Left lung (tissue), 10 donors: Measurements from ENCODE around the gene LRRC10B. TPM values are rescaled to one million over a fixed set of nuclear protein-coding genes. Genes with fewer than 3 reads are reported as not detected.

ENCODE experiments used
- ATAC-seq: fragments of 200-7000 bp; cut with Tn5 transposase; one replicate; pipeline ENCODE4 v1.9.1; 2020; ENCODE audit warnings: moderate library complexity
- DNase-seq, 4 donors: peaks; one replicate each; pipeline ENCODE4 v3.0.0-alpha.2; 2013 to 2020
- H3K27ac ChIP-seq, 2 donors: fragments of 200-600 bp; sonication (generic) in 1 of 2; one replicate each; pipeline versions ENCODE4 v1.5.0 to v1.8.0; 2020 to 2021
- H3K27me3 ChIP-seq, 2 donors: fragments of 200-600 bp; sonication (generic) in 1 of 2; one replicate each; pipeline versions ENCODE4 v1.5.0 to v1.8.0; 2020 to 2021
- H3K36me3 ChIP-seq, 2 donors: fragments of 200-600 bp; sonication (generic) in 1 of 2; one replicate each; pipeline versions ENCODE4 v1.5.0 to v1.8.0; 2020 to 2021
- H3K4me1 ChIP-seq, 2 donors: fragments of 200-600 bp; one replicate each; pipeline ENCODE4 v1.8.0; 2021
- H3K4me3 ChIP-seq, 2 donors: fragments of 200-600 bp; sonication (generic) in 1 of 2; one replicate each; pipeline versions ENCODE4 v1.5.0 to v1.8.0; 2020 to 2021; ENCODE audit warnings: mild to moderate bottlenecking in 1 of 2
- H3K9me3 ChIP-seq, 2 donors: fragments of 200-600 bp; sonication (generic) in 1 of 2; one replicate each; pipeline versions ENCODE4 v1.5.0 to v1.8.0; 2020 to 2021
- intact Hi-C, 2 donors: fragments of 100-400 bp; cut with DNase I; formaldehyde crosslinking; loops; one replicate each; pipeline versions ENCODE4 v1.11.2 to v1.14.2; 2022
- polyA plus RNA-seq, 6 donors: library from polyadenylated mRNA; unstranded; fragments of 120-200 nt; gene quantifications; one replicate each; pipeline ENCODE4 v1.2.1, GENCODE V29; 2013; ENCODE audit not compliant: insufficient read length in 6 of 6
- total RNA-seq, 2 donors: library from RNA; stranded (reverse); fragmentation: NEBNext Ultra II Directional; extraction: Animal tissue kit (Norgen Biotek cat#: 25700); gene quantifications; one replicate each; pipeline ENCODE4 v1.2.1, GENCODE V29; 2021
- TF ChIP-seq, protein P1 (sequence below), 2 donors: fragments of 200-600 bp; sonication (generic) in 1 of 2; IDR thresholded peaks; one replicate each; pipeline versions ENCODE4 v1.5.0 to v1.8.0; 2021; ENCODE audit warnings: antibody characterized with exemption in 2 of 2
- donor health status: DM: no; HTN: yes; CAD: no.
- donor health status: DM: no; HTN: no; CAD: no.

LRRC10B gene
- total and polyA plus RNA-seq, 8 donors = 0.29 to 5.5 (median 1.9) TPM

DNA sequence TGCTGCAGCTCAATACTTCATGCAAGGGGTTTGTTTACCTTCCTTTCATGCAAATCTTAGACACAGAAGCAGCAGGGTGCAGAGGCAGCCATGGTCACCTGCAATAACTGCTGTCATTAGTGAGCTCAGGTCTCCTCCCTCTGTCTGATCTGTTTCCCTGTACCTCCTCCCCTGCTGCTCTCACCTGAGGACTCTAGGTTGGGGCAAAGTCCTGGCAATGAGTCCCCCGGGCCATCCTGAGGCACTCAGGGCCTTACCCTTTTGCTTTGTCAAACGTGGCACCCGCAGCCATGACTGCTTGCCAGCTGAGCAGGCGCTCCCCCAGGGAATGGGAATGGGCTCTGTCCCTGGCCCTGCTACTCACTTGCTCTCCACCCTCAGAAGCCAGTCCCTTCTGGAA lies 3.9 kb downstream of the LRRC10B start:
- peaks cover 16 to 26% of the 10 kb centered on the region in 2 donors for H3K4me1 ChIP-seq
- H3K27me3 ChIP-seq = peaks cover 28 to 66% of the 10 kb centered on the region in 2 donors
- TF ChIP-seq, protein P1, sequence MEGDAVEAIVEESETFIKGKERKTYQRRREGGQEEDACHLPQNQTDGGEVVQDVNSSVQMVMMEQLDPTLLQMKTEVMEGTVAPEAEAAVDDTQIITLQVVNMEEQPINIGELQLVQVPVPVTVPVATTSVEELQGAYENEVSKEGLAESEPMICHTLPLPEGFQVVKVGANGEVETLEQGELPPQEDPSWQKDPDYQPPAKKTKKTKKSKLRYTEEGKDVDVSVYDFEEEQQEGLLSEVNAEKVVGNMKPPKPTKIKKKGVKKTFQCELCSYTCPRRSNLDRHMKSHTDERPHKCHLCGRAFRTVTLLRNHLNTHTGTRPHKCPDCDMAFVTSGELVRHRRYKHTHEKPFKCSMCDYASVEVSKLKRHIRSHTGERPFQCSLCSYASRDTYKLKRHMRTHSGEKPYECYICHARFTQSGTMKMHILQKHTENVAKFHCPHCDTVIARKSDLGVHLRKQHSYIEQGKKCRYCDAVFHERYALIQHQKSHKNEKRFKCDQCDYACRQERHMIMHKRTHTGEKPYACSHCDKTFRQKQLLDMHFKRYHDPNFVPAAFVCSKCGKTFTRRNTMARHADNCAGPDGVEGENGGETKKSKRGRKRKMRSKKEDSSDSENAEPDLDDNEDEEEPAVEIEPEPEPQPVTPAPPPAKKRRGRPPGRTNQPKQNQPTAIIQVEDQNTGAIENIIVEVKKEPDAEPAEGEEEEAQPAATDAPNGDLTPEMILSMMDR (IDR thresholded peaks at IDR 0.05) = no peak
- no peak for DNase-seq
- no peaks in the 10 kb centered on the region for H3K9me3 ChIP-seq
- no peaks in the 10 kb centered on the region for H3K36me3 ChIP-seq
- no peak overlapping the region for H3K27ac ChIP-seq
- intact Hi-C loops = loop anchor here in 1 of 2 donors (10.0 kb wide), 1 partner anchor 68 kb away; no protein-coding TSS in a partner anchor
- ATAC-seq = no peak
- no peak overlapping the region for H3K4me3 ChIP-seq

DNA sequence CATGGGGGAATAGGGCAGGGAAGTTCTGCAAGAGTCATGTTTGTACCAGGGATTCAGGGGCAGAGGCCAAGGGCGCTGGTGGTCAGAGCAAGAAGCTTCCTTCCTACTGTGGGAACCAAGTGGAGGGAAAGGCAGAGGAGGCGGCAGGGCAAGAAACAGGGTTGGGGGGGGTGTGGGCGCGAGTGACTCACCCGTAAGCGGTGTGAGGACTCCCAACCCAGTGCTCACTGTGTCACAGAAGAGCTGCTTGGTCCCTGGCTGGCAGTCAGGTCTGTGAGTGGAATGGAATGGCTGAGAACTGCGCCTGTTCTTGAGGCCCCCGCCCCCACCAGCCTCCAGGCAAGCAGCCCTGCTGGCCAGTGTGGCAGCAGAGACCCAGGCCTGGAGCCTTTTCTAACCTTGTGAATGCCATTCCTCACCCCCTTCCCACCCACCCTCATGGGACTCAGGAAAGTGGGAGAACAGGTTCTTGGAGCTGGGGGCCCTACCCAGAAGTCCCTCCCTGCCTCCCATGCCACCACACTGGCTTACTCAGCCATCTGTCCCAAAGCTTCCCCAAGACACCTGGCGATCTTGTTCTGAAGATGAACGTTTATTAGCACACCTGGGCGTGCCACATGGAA lies 4.7 kb downstream of the LRRC10B start:
- H3K4me3 ChIP-seq = no peak overlapping the region
- peak in 1 of 4 donors; percentile 73 for DNase-seq
- ATAC-seq = no peak
- peaks cover 14 to 21% of the 10 kb centered on the region in 2 donors for H3K4me1 ChIP-seq
- H3K9me3 ChIP-seq = no peaks in the 10 kb centered on the region
- no peaks in the 10 kb centered on the region for H3K36me3 ChIP-seq
- no peak overlapping the region for H3K27ac ChIP-seq
- peaks cover 21 to 58% of the 10 kb centered on the region in 2 donors for H3K27me3 ChIP-seq
- intact Hi-C loops = loop anchor here in 1 of 2 donors (10.0 kb wide), 1 partner anchor 68 kb away; no protein-coding TSS in a partner anchor
- TF ChIP-seq, protein P1 (IDR thresholded peaks at IDR 0.05) = no peak

DNA sequence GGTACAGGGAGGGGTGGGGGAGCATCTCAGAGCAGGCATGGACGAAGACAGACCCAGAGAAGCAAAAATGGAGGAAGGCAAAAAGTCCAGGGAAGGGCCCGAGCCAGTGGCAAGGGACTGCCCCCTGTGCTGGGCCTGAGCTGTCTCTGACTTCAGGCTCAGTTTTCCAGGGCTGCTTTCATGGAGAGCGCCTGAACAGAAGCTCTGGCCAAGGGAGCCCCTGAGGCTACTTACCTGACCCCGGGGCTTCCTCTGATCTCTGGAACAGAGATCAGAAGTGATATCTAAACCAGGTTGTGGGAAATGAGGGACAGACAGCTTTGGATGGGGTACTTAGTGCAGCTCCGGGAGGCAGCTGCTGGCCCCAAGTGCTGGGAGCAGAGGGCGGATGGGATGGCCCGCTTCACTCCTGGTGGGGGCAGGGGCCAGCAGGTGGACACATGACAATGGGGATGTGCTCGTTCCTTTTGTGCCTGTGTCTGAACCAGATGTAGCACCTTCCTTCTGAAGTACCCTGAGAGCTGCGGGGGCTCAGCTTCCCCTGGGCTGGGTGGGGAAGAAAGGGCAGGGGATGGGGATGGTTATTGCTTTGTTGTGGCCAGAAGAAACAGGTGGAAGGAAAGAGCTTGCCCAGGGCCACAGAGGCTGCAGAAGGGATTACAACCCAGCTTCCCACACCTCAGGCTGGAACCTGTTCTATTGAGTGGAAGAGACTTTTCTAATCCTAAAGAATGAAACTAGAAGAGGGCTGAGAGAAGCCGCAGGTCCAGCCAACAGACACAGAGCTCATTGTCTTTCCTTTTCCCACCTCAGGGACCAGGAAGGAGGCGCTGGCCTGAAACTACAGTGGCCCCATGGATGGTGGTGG lies 5.7 kb downstream of the LRRC10B start:
- TF ChIP-seq, protein P1 (IDR thresholded peaks at IDR 0.05) = no peak
- H3K36me3 ChIP-seq = no peaks in the 10 kb centered on the region
- no peak overlapping the region for H3K4me3 ChIP-seq
- DNase-seq (no peak), ATAC-seq (no peak)
- peaks cover 14 to 48% of the 10 kb centered on the region in 2 donors for H3K27me3 ChIP-seq
- H3K27ac ChIP-seq = no peak overlapping the region
- no peaks in the 10 kb centered on the region for H3K9me3 ChIP-seq
- H3K4me1 ChIP-seq = peaks cover 7 to 12% of the 10 kb centered on the region in 2 donors
- intact Hi-C loops = loop anchor here in 1 of 2 donors (10.0 kb wide), 1 partner anchor 69 kb away; no protein-coding TSS in a partner anchor

DNA sequence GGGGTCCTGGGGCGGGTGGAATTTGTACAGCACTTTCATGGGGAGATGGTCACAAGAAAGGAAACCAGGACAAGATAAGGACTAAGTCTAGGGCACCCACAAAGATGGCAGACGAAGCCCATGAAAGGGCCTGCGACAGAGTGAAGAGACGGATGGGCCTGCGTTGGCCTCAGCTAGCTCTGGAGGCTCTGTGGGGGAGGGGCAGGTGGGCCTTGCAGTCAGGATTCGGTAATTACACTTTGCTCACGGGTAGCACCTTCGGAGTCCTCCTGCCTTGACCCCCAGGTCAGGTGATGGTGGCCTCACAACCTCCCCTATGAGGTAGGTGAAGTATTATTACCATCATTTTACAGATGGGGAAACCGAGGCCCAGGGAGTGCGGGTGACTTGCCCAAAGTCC lies 7.1 kb downstream of the LRRC10B start:
- TF ChIP-seq, protein P1 (IDR thresholded peaks at IDR 0.05) = no peak
- intact Hi-C loops = loop anchor here in 1 of 2 donors (5.0 to 10.0 kb wide), 2 partner anchors 38 to 71 kb away; no protein-coding TSS in a partner anchor

DNA sequence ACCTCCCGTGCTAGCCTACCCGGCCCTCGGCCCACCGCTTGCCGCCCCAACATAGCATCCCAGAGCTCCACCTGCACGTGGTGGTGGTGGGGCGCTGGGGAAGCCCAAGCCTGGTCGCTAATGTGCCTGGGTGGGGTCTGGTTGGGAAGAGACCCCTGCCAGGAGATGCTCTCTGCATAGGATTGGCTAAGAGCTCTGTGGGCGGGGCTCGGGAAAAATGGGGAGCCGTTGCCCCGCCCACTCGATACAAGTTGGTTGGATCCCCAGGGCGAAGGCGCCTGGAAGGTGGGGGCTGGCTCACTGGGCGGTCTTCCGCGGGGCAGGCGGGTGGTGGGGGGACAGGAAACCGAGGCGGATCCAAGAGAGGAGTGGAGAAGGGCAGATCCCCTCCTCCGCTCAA lies 7.6 kb downstream of the LRRC10B start:
- no peaks in the 10 kb centered on the region for H3K36me3 ChIP-seq
- intact Hi-C loops = loop anchor here in 1 of 2 donors (5.0 to 10.0 kb wide), 2 partner anchors 39 to 71 kb away; no protein-coding TSS in a partner anchor
- peaks cover 0 to 29% of the 10 kb centered on the region in 2 donors for H3K27me3 ChIP-seq
- no peaks in the 10 kb centered on the region for H3K9me3 ChIP-seq
- DNase-seq = no peak
- no peak overlapping the region for H3K4me3 ChIP-seq
- no peak for ATAC-seq
- H3K27ac ChIP-seq = no peak overlapping the region
- H3K4me1 ChIP-seq = peaks cover 2 to 4% of the 10 kb centered on the region in 2 donors
- TF ChIP-seq, protein P1 (IDR thresholded peaks at IDR 0.05) = no peak

More for the DNA sequence above, 7.1 kb downstream of the LRRC10B start:
- Histone ChIP-seq H3K4me1 (peaks cover 2 to 4% of the 10 kb centered on the region in 2 donors), H3K9me3 (no peaks in the 10 kb centered on the region), H3K36me3 (no peaks in the 10 kb centered on the region), H3K4me3 (no peak overlapping the region), H3K27ac (no peak overlapping the region), H3K27me3 (peaks cover under 1 to 34% of the 10 kb centered on the region in 2 donors)
- ATAC-seq (no peak), DNase-seq (no peak)
